NCI-H1092 treated with DMSO at 0.1 percent for 48 hours (cell line): ENCODE measurements around the gene PKLR.
"Not testable (repeated sequence)": the region's sequence is repeated elsewhere in the genome, so short reads cannot be mapped to it uniquely, and the experiment has no call there.

ENCODE experiments used
- DNase-seq: peaks from one replicate; lab custom pipeline; 2025; lab: John Stamatoyannopoulos, UW

Gene PKLR

DNA sequence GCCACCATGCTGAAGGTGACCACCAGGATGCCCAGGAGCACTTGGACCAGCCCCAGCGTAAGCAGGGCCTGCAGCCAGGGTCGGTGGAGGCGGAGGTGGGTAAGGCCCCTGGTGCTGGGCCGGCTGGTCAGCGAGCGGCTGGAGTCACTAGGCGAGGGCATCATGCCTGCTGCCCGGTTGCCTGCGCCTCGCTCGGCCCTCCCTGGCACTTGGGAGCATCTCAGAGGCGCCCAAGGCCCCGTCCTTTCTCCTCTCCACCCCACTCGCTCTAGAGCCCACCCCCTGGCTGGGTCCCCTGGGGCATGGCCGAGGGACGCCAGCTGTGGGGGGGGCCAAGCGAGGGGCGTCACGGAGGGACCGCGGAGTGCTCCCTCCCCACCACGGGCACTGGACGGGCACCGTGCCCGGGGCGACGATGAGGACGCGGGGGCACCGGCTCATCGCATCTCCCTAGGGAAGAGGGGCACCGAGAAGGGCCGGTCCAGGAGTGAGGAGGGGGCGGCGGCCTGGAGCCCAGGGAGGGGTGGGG is 46.5 kb downstream of the PKLR start:
- peak; percentile 72 for DNase-seq

DNA sequence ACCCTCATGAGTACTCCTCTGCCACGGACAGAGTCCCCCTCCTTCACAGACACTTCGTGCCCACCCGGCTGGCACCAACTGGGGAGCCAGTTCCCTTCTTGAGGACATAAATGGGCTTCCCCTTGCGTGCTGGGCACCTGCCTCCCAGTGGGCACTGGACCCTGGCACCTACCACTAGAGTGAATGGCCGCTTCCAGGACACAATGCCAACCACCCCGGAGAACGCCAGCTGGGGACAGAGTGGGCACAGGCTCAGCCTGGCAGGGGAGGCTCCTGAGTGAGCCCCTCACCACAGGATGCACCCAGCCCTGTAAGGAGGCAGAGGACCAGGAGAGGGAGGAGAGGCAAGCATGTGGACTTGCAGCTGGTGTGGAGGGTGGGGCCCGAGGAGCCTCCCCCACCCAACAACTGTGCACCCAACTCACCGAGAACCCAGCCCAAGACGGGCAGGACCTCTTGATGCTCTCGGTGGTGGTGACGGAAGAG is 47.0 kb downstream of the PKLR start:
- no peak for DNase-seq

DNA sequence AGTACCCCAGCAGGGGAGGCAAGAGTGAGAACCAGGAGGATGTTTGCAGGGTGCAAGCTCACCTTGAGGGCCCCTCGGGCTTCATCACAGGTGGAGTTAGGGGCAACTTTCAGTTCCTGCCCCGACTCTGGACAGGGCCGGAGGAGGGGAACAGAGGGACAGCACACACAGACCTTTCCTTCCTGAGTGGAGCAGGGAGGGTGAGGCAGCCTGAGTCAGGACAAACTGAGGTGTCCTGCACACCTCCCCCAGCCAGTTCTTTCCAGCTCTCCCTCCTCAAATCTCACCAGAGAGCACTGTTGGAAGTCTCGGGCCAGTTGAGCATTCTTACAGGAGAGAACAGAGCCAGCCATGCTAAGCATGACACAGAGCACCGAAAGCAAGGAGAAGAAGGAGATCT is 47.4 kb downstream of the PKLR start:
- DNase-seq: no peak

DNA sequence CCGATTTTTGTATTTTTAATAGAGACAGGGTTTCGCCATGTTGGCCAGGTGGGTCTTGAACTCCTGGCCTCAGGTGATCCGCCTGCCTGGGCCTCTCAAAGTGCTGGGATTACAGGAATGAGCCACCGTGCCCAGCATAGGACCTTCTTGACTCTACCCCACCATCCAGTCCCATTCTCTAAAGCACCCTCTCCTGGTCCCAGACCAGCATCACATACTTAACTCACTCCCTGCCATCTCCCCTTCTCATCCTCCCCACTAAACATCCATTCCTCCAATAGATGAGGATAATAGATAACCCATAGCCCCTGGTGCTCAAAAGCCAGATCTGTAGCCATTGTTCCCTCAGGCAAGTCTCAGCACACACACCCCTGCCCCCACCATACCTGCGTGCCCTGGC is 48.0 kb downstream of the PKLR start:
- DNase-seq: no peak

DNA sequence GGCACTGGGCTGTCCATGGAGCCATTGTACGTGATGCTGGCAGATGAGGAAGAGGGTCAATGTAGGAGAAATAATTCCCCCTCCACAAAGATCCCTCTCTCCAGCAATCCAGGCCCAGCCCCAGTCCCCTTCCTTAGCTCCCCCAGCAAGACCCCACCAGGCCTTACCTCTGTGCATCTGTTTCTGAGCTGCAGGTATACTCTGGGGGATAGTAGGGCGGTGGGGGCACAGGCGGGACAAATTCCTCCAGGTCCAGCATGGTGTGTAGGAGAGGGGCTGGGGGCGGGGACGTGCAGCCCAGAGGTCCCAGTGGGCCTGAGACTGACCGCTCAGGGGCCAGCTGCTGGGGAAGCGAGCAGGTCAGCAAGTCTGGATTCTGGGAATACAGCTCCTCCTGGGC is 49.7 kb downstream of the PKLR start:
- DNase-seq: no peak

DNA sequence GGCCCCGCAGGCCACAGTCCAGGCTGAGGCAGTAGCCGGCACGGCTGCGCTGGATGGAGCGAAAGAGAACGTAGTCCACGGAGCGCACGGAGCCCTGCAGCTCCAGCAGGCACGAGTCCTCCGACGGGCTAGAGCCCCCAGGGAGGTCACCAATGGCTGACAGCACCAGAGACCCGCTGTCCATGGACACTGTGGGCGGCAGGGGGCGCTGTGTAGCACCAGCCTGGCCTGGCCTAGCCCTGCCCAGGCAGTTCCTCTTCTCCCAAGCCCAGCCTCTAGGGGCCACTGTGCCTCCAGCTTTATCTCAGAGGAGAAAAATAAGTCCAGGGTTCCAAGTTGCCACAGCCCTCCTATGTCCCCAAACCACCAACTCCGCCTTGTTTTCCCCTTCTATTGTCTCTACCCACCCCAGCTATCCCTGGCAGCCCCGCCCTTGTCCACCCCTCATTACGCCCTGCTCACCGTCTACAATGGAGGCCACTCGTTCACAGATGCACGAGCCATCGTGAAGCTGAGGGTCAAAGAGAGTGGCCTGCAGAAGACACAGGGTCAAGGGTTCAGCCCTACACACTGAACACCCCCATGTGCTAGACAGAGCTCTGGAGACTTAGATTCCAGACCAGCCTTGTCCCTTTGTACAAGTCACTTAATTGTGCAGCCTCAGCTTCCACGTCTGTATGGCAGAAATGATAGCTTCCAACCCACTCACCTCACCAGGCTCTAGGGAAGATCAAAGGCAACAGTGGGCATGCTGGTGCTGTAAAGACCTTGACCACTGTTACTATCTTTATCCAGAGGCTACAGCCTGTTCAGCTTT is 50.4 kb downstream of the PKLR start:
- DNase-seq: peak; percentile 94

GRCh38 chr1:155250246-155250632 is 51.0 kb downstream of the PKLR start:
- DNase-seq: no peak

DNA sequence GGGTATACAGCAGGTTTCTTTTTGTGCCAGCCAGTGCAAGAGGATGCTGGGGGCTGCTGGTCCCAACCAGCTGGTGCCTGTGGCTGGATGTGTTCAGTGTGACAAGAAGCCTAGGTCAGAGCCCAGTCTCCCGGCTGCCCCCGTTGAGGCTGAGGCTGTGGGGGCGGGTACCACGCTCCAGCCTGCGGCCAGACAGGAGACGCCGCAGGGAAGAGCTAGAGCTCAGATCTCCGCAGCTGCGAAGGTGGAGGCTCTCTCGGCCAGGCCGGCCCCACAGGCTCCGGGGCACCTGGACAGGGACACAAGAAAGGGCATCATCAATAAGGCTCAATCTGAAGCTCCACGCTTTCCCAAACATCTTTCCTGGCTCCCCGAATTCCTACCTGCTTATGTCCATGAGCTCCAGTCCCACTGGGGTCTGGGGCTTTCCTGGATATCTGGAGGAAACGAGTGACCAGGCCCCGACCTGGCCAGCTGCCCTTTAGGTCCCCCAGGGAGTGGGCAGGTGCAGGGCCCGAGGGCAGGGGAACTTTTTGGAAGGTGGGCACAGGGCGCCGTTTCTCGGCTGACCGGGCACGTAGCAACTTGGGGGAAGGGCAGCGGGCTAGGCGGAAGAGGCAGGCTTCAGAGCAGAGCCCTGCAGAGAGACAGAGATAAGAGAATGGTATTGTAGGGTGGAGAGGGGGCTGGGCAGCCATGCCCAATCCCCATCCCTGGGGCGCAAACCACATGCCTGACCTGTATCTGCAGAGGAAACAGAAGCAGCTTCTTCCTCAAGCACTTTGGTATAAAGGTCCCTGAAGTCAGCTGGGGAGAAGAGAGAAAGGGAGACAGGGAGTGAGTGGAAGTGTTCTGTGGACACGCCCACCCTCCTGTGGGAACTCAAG is 53.3 kb downstream of the PKLR start:
- DNase-seq: no peak

DNA sequence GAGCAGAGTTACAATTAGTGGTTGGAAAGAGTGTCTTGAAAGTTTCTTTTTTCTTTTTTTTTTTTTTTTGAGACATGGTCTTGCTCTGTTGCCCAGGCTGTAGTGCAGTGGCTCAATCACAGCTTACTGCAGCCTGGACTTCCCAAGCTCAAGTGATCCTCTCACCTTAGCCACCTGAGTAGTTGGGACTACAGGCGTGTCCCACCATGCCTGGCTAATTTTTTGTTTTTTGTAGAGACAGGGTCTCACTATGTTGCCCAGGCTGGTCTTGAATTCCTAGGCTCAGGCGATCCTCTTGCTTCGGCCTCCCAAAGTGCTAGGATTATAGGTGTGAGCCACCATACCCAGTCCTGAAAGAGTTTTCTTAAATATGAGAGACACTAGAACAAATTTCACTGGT is 54.4 kb downstream of the PKLR start:
- DNase-seq: not testable (repeated sequence)

DNA sequence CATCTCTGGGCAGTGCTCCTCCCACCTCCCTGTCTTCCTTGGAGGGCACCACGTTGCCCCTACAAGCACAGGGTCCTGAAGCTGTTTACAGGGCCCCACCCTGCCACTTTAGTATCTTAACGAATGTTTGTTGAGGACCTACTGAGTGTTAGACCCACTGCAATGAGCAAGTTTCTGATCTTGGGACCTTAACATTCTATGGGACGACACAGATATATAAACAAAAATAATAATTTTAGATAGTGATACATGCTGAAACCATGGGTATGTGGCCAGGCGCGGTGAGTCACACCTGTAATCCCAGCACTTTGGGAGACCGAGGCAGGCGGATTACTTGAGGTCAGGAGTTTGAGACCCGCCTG is 56.1 kb downstream of the PKLR start:
- no peak for DNase-seq

GRCh38 chr1:155244368-155245162 is 56.7 kb downstream of the PKLR start:
- peak; percentile 100 for DNase-seq

- no peak for DNase-seq
These were observed 58.4 kb downstream of the PKLR start for GRCh38 chr1:155242805-155243358.

- DNase-seq: no peak
These were observed 59.4 kb downstream of the PKLR start for GRCh38 chr1:155241841-155242264.

DNA sequence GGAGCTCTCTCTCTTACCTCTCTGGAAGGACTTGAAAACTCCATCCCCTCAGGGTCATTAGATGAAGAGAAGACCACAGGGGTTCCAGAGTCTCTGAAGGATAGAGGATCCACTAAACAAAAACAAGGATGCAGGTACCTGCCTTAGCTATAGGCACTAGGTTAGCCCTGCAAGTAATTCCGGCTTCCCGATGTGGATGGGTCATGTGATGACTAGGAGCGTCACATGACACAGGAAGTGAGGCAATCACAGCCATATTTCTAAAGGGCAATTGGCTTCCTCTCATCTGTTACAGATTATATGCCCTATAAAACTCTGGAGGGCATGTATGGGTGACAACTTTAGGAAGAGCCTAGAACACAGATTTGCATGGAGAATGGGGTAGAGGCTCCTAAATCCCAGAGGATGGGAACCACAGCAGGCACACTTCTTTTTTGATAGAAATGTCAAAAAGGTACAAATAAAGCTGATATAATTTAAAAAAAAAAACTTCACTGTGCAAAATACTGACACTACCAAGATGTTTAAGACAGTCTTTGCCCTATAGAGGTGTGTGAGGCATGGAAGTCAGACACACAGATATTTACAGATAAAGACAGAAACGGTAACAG is 60.1 kb downstream of the PKLR start:
- DNase-seq: peak; percentile 42
